ENCODE data around the gene MYL6B.

DNA sequence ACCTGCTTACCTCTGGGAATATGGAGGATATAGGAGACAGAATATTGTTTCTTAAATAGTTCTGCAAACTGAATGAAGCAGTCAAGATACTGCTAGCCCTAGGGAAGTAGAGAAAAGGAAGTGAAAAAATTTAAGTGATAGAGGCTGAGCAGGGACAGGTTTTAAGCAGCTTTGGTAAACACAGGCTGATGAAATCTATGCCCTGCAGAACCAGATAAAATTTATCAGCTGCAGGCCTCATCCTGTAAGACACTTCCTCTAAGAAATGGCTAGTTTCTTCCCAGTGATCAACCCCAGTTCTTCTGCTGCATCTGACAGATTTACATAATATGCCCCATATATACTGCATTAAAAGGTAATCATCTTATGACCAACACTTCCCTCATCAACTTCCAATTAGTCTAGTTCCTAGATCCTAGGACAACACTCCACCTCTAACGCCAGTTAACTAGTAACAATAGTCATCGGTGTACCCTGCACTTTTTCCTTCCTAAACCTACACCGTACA lies 25.6 kb upstream of the MYL6B start:
- TF ChIP-seq EZH2phosphoT487 (IDR thresholded peaks at IDR 0.05; ENCODE audit: borderline replicate concordance, low read depth, low read length) (no peak), CTCF (conservative IDR thresholded peaks at IDR 0.05; ENCODE audit: low read length) (no peak)
